HEK293 (cell line): ENCODE data around the gene TMEM238.
A peak's percentile ranks its signal among the peaks of the same experiment; 100 is the strongest.

Source experiments
- AEBP2 ChIP-seq: fragments of 450-650 bp; formaldehyde crosslinking; IDR thresholded peaks from 2 replicates; pipeline ENCODE4 v1.5.1; 2016; ENCODE audit warnings: missing biosample characterization, missing genetic modification characterization, borderline replicate concordance
- GLIS1 ChIP-seq: fragments of 450-650 bp; formaldehyde crosslinking; IDR thresholded peaks from 2 replicates; pipeline ENCODE4 v1.5.1; 2016; ENCODE audit warnings: missing biosample characterization, missing genetic modification characterization
- HOXC10 ChIP-seq: sonication (generic); formaldehyde crosslinking; IDR thresholded peaks from 2 replicates; pipeline ENCODE4 v1.8.1; 2023; ENCODE audit warnings: mild to moderate bottlenecking, missing genetic modification reagents
- HOXD13 ChIP-seq: sonication (generic); formaldehyde crosslinking; IDR thresholded peaks from 2 replicates; pipeline ENCODE4 v1.8.0; 2022; ENCODE audit warnings: missing genetic modification reagents, borderline replicate concordance
- KLF1 ChIP-seq: fragments of 450-650 bp; formaldehyde crosslinking; IDR thresholded peaks from 2 replicates; pipeline ENCODE4 v1.5.1; 2016; ENCODE audit warnings: missing biosample characterization, missing genetic modification characterization
- SALL2 ChIP-seq: fragments of 450-650 bp; formaldehyde crosslinking; IDR thresholded peaks from 2 replicates; pipeline ENCODE4 v1.5.0; 2017; ENCODE audit warnings: missing biosample characterization, mild to moderate bottlenecking, missing genetic modification characterization, borderline replicate concordance
- SP2 ChIP-seq: fragments of 450-650 bp; formaldehyde crosslinking; IDR thresholded peaks from 2 replicates; pipeline ENCODE4 v1.5.1; 2016; ENCODE audit warnings: missing biosample characterization, missing genetic modification characterization
- SP3 ChIP-seq: fragments of 450-650 bp; formaldehyde crosslinking; IDR thresholded peaks from 2 replicates; pipeline ENCODE4 v1.5.1; 2016; ENCODE audit warnings: missing biosample characterization, missing genetic modification characterization
- ZBTB17 ChIP-seq: fragments of 450-650 bp; formaldehyde crosslinking; IDR thresholded peaks from 2 replicates; pipeline ENCODE4 v1.5.1; 2016; ENCODE audit warnings: missing biosample characterization, missing genetic modification characterization
- ZFP69B ChIP-seq: fragments of 450-650 bp; formaldehyde crosslinking; IDR thresholded peaks from 2 replicates; pipeline ENCODE4 v1.5.1; 2016; ENCODE audit warnings: missing biosample characterization, missing genetic modification characterization
- ZNF138 ChIP-seq: fragments of 450-650 bp; formaldehyde crosslinking; IDR thresholded peaks from 2 replicates; pipeline ENCODE4 v1.5.1; 2016; ENCODE audit warnings: missing biosample characterization, missing genetic modification characterization, borderline replicate concordance
- ZNF18 ChIP-seq: fragments of 450-650 bp; formaldehyde crosslinking; IDR thresholded peaks from 2 replicates; pipeline ENCODE4 v1.5.1; 2016; ENCODE audit warnings: missing biosample characterization, missing genetic modification characterization
- ZNF19 ChIP-seq: fragments of 450-650 bp; formaldehyde crosslinking; IDR thresholded peaks from 2 replicates; pipeline ENCODE4; 2016; ENCODE audit warnings: missing biosample characterization, missing genetic modification characterization, low read depth
- ZNF211 ChIP-seq: fragments of 450-650 bp; formaldehyde crosslinking; IDR thresholded peaks from 2 replicates; pipeline ENCODE4 v1.5.1; 2016; ENCODE audit warnings: low read depth, missing biosample characterization, missing genetic modification characterization
- ZNF214 ChIP-seq: fragments of 450-650 bp; formaldehyde crosslinking; IDR thresholded peaks from 2 replicates; pipeline ENCODE4 v1.5.1; 2017; ENCODE audit warnings: missing biosample characterization, mild to moderate bottlenecking, missing genetic modification characterization, borderline replicate concordance
- ZNF248 ChIP-seq: fragments of 450-650 bp; formaldehyde crosslinking; IDR thresholded peaks from 2 replicates; pipeline ENCODE4 v1.5.1; 2017; ENCODE audit warnings: missing biosample characterization, missing genetic modification characterization
- ZNF280C ChIP-seq: fragments of 450-650 bp; formaldehyde crosslinking; IDR thresholded peaks from 2 replicates; pipeline ENCODE4 v1.5.1; 2016; ENCODE audit warnings: missing biosample characterization, missing genetic modification characterization
- ZNF335 ChIP-seq: fragments of 450-650 bp; formaldehyde crosslinking; conservative IDR thresholded peaks from 2 replicates; pipeline ENCODE4 v1.5.1; 2016; ENCODE audit warnings: missing biosample characterization, missing genetic modification characterization
- ZNF350 ChIP-seq: fragments of 450-650 bp; formaldehyde crosslinking; IDR thresholded peaks from 2 replicates; pipeline ENCODE4 v1.5.0; 2017; ENCODE audit warnings: missing biosample characterization, mild to moderate bottlenecking, missing genetic modification characterization
- ZNF426 ChIP-seq: fragments of 450-650 bp; formaldehyde crosslinking; IDR thresholded peaks from 2 replicates; pipeline ENCODE4 v1.5.1; 2017; ENCODE audit warnings: missing biosample characterization, missing genetic modification characterization, mild to moderate bottlenecking, inconsistent platforms, moderate library complexity
- ZNF580 ChIP-seq: fragments of 450-650 bp; formaldehyde crosslinking; IDR thresholded peaks from 2 replicates; pipeline ENCODE4 v1.5.1; 2016; ENCODE audit warnings: missing biosample characterization, missing genetic modification characterization
- ZNF639 ChIP-seq: fragments of 450-650 bp; formaldehyde crosslinking; IDR thresholded peaks from 2 replicates; pipeline ENCODE4 v1.5.1; 2016; ENCODE audit warnings: missing biosample characterization, missing genetic modification characterization
- ZNF658 ChIP-seq: fragments of 450-650 bp; formaldehyde crosslinking; IDR thresholded peaks from 2 replicates; pipeline ENCODE4; 2016; ENCODE audit warnings: missing biosample characterization, missing genetic modification characterization
- ZNF664 ChIP-seq: fragments of 450-650 bp; formaldehyde crosslinking; IDR thresholded peaks from 2 replicates; pipeline ENCODE4 v1.5.1; 2016; ENCODE audit warnings: missing biosample characterization, missing genetic modification characterization
- ZNF670 ChIP-seq: fragments of 450-650 bp; formaldehyde crosslinking; IDR thresholded peaks from 2 replicates; pipeline ENCODE4 v1.5.1; 2016; ENCODE audit warnings: missing biosample characterization, missing genetic modification characterization, low read depth
- ZNF692 ChIP-seq: fragments of 450-650 bp; formaldehyde crosslinking; IDR thresholded peaks from 2 replicates; pipeline ENCODE4 v1.5.1; 2016; ENCODE audit warnings: missing biosample characterization, missing genetic modification characterization
- ZNF843 ChIP-seq: fragments of 450-650 bp; formaldehyde crosslinking; IDR thresholded peaks from 2 replicates; pipeline ENCODE4 v1.5.1; 2016; ENCODE audit warnings: missing biosample characterization, missing genetic modification characterization

The TMEM238 gene

GRCh38 chr19:55339105-55339888 is 44.8 kb downstream of the TMEM238 start, which contains the start of gene KMT5C (continued):
- TF ChIP-seq ZNF692 (peak; percentile 19; the same call in 1 of the 2 replicates), GLIS1 (tag by site-specific recombination) (peak; percentile 51), ZNF211 (tag by site-specific recombination) (no peak), SP2 (tag by site-specific recombination) (peak; percentile 98), SP3 (peak; percentile 98), ZNF335 (tag by site-specific recombination) (peak; percentile 45), ZBTB17 (tag by site-specific recombination) (peak; percentile 91), SALL2 (tag by site-specific recombination) (no peak), ZNF426 (tag by site-specific recombination) (no peak), ZNF138 (no peak), ZNF580 (tag by site-specific recombination) (0 out of 2 replicates have a peak, but pooled peaks have one; percentile 6), ZNF670 (tag by site-specific recombination) (no peak), ZNF639 (tag by site-specific recombination) (no peak), ZNF280C (tag by site-specific recombination) (no peak), ZNF664 (tag by site-specific recombination) (no peak), ZNF18 (no peak), ZNF658 (no peak), ZNF19 (tag by site-specific recombination) (no peak), HOXD13 (CRISPR knock-in tag) (no peak), ZNF350 (tag by site-specific recombination) (no peak), AEBP2 (no peak), ZNF843 (tag by site-specific recombination) (peak; percentile 47; the same call in 1 of the 2 replicates), KLF1 (tag by site-specific recombination) (peak; percentile 40), ZFP69B (peak; percentile 31; the same call in 1 of the 2 replicates), HOXC10 (no peak; the same call in 1 of the 2 replicates), ZNF214 (no peak), ZNF248 (tag by site-specific recombination) (no peak)
